T-helper 1 cell treated with Interleukin-12 subunit alpha and Interleukin-12 subunit beta and Interleukin-4 antibody, amounts not matched to agents 30 μg/mL and 1 μg/mL, for 36 hours (primary cell): ENCODE measurements around the gene PLEKHJ1.

ENCODE experiments used
- H3K27ac Mint-ChIP-seq: one replicate; pipeline ENCODE4 v1.8.0; 2021; ENCODE audit warnings: mild to moderate bottlenecking, mixed read lengths
- H3K27me3 Mint-ChIP-seq: one replicate; pipeline ENCODE4 v1.8.0; 2021; ENCODE audit warnings: low read depth, mixed read lengths
- H3K36me3 Mint-ChIP-seq: one replicate; pipeline ENCODE4 v1.8.0; 2021; ENCODE audit warnings: low read depth, mixed read lengths
- H3K4me1 Mint-ChIP-seq: one replicate; pipeline ENCODE4 v1.8.0; 2021; ENCODE audit warnings: low read depth, mixed read lengths
- H3K4me3 Mint-ChIP-seq: one replicate; pipeline ENCODE4 v1.8.0; 2021; ENCODE audit warnings: mild to moderate bottlenecking, moderate library complexity, mixed read lengths
- H3K9me3 Mint-ChIP-seq: one replicate; pipeline ENCODE4 v1.8.0; 2021; ENCODE audit warnings: mixed read lengths

PLEKHJ1 gene

DNA sequence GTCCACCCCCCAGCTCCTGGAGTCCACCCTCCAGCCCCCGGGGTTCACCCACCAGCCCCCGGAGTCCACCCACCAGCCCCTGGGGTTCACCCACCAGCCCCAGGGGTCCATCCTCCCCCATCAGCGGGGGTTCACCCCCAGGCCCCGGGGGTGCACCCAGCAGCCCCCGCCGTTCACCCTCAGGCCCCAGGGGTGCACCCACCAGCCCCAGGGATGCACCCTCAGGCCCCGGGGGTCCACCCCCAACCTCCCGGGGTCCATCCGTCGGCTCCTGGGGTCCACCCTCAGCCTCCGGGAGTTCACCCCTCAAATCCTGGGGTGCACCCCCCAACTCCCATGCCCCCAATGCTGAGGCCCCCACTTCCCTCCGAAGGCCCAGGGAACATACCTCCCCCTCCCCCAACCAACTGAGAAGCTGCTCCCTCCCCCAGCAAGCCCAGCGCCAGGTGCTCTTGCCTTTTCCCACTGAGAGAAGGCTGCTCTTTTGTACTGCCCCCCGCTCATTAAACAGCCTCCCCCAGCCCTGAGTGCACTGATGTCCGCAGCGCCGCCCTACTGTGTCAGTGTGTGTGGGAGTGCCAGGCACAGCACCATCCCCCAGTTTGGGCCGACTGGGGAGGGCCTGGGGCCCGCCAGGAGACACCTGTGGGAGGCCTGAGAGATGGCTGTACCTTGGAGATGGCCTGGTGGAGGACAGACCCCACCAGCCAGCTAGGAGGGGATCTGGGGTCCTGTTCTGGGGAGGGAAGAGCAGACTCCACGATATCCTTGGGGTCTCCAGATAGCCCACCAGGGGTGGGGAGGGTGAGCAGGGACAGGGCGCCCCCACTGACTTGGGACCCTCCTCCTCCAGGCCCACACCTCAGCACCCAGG lies 12.2 kb upstream of the PLEKHJ1 start:
- Mint-ChIP-seq H3K4me3 (no peak overlapping the region), H3K9me3 (no peaks in the 10 kb centered on the region), H3K27ac (no peak overlapping the region), H3K4me1 (peaks cover 2% of the 10 kb centered on the region), H3K27me3 (peaks cover 4% of the 10 kb centered on the region), H3K36me3 (peaks cover 14% of the 10 kb centered on the region)

DNA sequence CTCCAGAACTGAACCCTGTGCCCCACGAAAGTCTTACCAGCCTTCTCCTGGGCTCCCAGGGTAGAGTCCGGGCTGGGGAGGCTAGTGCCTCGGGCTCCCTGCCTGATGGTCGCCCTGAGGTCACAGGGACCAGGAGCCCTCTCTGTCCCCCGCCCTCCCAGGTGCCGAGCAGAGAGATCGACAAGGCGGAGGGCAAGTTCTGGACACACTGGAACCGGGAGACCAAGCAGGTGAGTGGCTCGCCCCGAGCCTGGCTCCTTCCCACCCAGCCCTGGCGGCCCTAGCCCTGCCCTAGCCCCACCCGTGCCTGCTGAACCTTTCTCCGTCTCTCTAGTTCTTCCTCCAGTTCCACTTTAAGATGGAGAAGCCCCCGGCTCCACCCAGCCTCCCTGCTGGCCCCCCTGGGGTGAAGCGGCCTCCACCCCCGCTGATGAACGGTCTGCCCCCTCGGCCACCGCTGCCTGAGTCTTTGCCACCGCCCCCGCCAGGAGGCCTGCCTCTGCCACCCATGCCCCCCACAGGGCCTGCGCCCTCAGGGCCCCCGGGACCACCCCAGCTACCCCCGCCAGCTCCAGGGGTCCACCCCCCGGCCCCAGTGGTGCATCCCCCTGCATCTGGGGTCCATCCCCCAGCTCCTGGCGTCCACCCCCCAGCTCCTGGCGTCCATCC lies 11.4 kb upstream of the PLEKHJ1 start:
- Mint-ChIP-seq H3K27me3 (peaks cover 2% of the 10 kb centered on the region), H3K36me3 (peaks cover 17% of the 10 kb centered on the region), H3K4me1 (peaks cover 6% of the 10 kb centered on the region), H3K9me3 (no peaks in the 10 kb centered on the region), H3K27ac (no peak overlapping the region), H3K4me3 (no peak overlapping the region)

DNA sequence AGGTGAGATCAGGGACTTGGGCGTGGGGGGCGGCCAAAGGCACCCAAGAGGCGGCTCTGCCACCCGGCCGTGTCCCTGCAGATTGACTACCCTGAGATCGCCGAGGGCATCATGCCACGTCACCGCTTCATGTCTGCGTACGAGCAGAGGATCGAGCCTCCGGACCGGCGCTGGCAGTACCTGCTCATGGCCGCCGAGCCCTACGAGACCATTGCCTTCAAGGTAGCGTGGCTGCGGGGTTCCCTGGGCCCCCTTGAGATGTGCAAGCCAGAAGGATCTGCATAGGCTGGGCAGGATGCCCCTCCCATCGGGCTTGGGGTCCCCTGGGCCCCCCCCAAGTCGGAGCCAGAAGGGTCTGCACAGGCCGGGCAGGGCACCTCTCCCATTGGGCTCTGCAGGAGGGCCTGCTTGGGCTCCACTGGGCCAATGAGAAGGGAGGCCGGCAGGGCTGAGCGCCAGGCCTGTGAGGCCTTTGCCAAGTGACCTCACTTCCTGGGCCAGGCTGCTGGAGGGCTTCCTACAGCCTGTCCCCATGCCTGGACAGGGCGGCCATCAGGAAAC lies 10.8 kb upstream of the PLEKHJ1 start:
- no peak overlapping the region for H3K4me3 Mint-ChIP-seq
- no peak overlapping the region for H3K27ac Mint-ChIP-seq
- peaks cover 21% of the 10 kb centered on the region for H3K36me3 Mint-ChIP-seq
- no peaks in the 10 kb centered on the region for H3K27me3 Mint-ChIP-seq
- peaks cover 10% of the 10 kb centered on the region for H3K4me1 Mint-ChIP-seq
- no peaks in the 10 kb centered on the region for H3K9me3 Mint-ChIP-seq

DNA sequence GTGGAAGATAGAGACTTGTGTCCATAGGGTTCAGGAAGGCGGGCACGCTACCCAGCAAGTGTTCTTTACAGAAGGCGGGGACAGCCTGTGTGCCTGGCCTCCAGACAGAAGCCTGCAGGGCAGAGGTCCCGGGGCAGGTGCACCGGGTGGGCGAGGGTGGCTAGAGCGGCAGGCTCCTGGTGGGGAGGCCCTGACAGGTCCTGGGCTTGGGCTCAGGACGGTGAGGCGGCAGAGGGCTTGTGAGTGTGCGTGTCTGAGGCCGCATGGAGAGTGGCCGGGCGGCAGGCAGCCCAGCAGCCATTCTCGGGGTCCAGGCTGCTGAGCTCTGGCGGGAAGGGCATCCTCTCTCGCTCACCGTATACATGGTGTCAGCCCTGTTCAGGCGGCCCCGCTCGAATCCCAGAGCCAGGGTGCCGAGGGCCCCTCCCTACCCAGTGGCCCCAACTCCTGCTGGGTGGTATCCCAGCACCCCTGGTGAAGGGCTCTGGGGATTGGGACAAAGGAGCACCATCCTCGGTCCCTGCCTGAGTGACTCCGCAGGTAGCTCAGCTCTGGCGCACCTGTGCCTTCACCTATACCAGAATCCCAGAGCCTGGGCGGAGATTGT lies 10.0 kb upstream of the PLEKHJ1 start:
- no peaks in the 10 kb centered on the region for H3K27me3 Mint-ChIP-seq
- peaks cover 21% of the 10 kb centered on the region for H3K36me3 Mint-ChIP-seq
- no peak overlapping the region for H3K27ac Mint-ChIP-seq
- H3K4me3 Mint-ChIP-seq: no peak overlapping the region
- H3K9me3 Mint-ChIP-seq: no peaks in the 10 kb centered on the region
- peaks cover 13% of the 10 kb centered on the region for H3K4me1 Mint-ChIP-seq

DNA sequence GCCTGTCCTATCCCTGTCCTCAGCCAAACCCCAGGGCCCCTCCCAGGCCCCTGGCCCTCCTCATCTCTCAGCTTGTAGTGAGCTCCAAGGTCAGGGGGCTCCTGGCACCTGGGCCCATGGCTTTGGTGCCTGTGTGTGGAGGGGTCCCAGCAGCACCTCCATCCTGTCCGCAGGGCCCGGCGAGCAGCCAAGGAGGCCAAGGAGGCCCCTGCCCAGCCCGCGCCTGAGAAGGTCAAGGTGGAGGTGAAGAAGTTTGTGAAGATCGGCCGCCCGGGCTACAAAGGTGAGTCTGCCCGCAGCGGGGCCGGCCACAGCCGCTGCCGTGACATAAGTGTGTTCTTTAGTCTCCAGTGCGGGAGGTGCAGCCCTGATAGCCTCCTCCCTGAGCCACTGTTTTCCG lies 9.1 kb upstream of the PLEKHJ1 start:
- no peak overlapping the region for H3K27ac Mint-ChIP-seq
- no peaks in the 10 kb centered on the region for H3K9me3 Mint-ChIP-seq
- peaks cover 23% of the 10 kb centered on the region for H3K36me3 Mint-ChIP-seq
- H3K27me3 Mint-ChIP-seq: no peaks in the 10 kb centered on the region
- peaks cover 22% of the 10 kb centered on the region for H3K4me1 Mint-ChIP-seq
- H3K4me3 Mint-ChIP-seq: no peak overlapping the region

DNA sequence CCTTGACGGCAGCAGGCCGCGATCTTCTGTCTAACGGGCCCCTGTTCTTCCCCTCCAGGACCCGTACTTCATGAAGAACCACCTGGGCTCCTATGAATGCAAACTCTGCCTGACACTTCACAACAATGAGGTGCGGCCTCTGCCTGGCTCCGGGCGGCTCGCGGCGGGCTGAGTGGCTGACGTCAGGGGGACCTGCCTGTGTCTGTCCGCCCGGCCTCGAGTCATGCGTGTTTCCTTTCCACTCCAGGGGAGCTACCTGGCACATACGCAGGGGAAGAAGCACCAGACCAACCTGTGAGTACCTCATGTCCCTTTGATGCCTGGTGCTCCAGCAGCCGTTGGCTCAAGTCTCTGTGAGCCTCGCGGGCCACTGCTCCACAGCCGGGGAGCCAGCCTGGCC lies 8.4 kb upstream of the PLEKHJ1 start:
- Mint-ChIP-seq H3K36me3 (peaks cover 27% of the 10 kb centered on the region), H3K27me3 (no peaks in the 10 kb centered on the region), H3K4me1 (peaks cover 25% of the 10 kb centered on the region), H3K9me3 (no peaks in the 10 kb centered on the region), H3K27ac (no peak overlapping the region), H3K4me3 (no peak overlapping the region)

DNA sequence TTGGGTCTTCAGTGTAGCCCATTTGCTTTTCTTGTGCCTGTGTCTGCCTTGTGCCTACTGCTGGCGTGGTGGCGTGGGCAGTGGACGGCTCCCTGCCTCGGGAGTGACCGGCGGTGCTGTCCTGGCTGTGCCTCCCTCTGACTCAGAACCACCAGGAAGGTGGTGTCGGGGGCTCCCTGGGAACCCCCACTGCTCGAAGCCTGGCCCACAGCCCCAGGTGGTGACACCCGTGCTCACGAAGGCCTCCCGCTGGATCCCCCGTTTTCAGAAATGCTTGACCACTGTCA lies 7.9 kb upstream of the PLEKHJ1 start:
- no peaks in the 10 kb centered on the region for H3K9me3 Mint-ChIP-seq
- H3K4me3 Mint-ChIP-seq: no peak overlapping the region
- H3K27ac Mint-ChIP-seq: no peak overlapping the region
- no peaks in the 10 kb centered on the region for H3K27me3 Mint-ChIP-seq
- peaks cover 26% of the 10 kb centered on the region for H3K4me1 Mint-ChIP-seq
- H3K36me3 Mint-ChIP-seq: peaks cover 29% of the 10 kb centered on the region

DNA sequence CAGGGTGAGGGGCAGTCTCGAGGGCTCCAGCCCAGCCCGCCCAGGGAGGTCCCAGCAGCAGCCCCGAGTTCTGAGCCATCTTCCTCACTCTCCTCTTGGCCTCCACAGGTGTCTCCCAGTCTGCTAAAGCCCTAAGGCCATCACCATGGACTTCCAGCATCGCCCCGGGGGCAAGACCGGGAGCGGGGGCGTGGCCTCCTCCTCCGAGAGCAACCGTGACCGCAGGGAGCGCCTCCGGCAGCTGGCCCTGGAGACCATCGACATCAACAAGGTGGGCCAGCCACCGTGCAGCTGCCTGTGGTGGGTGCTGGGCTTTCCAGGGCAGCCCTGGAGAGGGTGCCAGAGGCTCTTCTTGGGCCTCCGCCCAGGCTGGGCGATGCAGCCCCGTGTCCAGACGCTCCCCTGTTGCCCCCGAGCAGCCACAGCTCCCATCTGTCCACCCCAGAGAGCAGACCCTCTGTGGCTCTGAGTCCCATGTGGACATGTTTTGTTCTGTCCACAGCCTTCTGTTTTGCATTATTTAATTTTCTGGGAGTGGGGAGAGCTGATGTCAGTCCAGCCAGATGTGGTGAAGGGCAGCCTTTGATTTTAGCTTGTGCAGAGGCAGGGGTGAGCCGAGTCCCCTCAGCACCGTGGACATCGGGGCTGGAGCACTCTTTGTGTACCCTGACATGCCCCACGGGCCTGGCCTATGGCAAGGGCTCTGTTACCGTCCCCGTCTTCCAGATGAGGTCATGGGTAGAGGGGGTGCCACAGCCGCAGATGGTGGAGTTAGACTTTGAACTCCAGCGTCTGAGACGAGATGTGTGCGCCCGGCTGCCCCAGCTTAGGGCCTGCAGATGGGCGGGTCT lies 7.4 kb upstream of the PLEKHJ1 start:
- Mint-ChIP-seq H3K4me1 (peaks cover 30% of the 10 kb centered on the region), H3K27me3 (no peaks in the 10 kb centered on the region), H3K36me3 (peaks cover 29% of the 10 kb centered on the region), H3K27ac (no peak overlapping the region), H3K4me3 (no peak overlapping the region), H3K9me3 (no peaks in the 10 kb centered on the region)

DNA sequence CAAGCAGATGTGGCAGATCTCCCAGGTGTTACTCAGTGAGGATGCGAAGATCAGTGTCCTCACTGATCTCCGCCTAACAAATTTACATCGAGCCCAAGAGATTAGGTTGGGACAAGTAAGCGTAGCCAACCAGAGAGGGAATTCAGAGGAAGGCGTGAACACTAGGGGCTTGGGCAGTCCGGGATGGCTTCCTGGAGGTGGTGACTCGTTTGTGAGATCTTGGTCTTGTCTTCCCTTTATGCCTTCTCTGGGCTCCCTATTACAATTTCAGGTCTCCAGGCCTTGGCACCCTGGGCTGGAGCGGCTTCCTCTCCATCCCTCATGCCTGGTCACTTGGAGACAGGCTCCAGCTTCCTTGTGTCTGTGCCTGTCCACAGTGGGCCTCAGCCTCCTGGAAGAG lies 6.7 kb upstream of the PLEKHJ1 start:
- Mint-ChIP-seq H3K4me1 (peaks cover 37% of the 10 kb centered on the region), H3K27me3 (no peaks in the 10 kb centered on the region), H3K9me3 (no peaks in the 10 kb centered on the region), H3K4me3 (no peak overlapping the region), H3K27ac (no peak overlapping the region), H3K36me3 (peaks cover 34% of the 10 kb centered on the region)

DNA sequence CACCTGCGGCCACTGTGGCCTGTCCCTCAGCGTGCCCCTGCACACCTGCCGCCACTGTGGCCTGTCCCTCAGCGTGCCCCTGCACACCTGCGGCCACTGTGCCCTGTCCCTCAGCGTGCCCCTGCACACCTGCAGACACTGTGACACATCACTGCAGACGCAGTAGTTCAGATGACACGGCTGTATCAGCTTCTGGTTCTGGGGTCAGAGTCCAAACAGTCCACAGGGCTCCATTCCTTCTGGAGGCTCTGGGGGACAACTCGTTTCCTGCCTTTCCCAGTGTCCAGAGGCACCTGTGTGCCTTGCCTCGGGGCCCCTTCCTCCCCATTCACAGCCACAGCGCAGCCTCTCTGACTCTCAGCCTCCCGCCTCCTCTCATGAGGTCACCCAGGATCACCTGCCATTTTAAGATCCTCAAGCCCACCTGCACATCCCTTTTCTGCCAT lies 6.0 kb upstream of the PLEKHJ1 start:
- Mint-ChIP-seq H3K27ac (no peak overlapping the region), H3K36me3 (peaks cover 37% of the 10 kb centered on the region), H3K4me3 (peak overlapping the region; percentile 44), H3K4me1 (peaks cover 42% of the 10 kb centered on the region), H3K9me3 (no peaks in the 10 kb centered on the region), H3K27me3 (no peaks in the 10 kb centered on the region)

DNA sequence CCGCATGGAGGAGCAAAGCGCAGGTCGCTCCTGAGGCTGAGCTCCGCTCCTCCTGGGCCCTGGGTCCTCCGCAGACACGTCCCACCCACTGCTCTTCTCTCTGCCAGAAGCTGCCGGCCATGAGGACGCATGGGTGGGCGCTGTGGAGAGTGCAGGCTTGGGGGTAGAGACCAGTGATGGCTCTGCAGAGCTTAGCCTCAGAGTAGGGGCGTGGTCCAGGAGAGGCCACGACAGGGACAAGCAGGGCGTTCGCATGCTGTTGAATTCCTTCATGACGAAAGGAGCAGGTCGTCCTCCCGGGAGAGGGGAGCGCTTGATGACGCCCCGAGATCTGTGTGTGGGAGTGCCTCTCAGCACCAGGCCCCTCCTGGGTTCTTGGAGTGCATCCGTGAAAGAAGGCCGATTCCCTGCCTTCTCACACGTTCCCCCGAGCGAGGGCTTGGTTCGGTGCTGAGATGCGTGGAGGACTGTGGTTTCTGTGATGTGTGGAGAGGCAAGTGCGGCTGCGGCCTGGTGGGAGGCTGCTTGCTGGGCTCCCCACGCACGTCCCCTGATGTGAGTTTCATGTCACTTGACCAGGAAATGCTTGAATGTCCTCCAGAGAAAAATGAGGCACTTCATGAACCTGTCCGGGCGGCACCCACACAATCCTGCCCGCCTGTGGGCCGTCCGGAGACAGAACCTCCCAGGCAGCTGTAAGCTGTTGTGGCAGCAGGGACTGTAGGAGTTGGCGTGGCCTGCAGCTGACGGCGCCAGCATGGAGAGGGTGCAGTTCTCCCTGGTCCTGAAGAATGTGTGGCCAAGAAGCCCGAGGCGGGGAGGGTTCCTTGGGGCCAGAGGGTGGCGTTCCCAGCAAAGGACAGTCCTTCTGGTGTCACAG lies 5.0 kb upstream of the PLEKHJ1 start:
- H3K36me3 Mint-ChIP-seq: peaks cover 38% of the 10 kb centered on the region
- H3K27me3 Mint-ChIP-seq: no peaks in the 10 kb centered on the region
- no peak overlapping the region for H3K27ac Mint-ChIP-seq
- peaks cover 46% of the 10 kb centered on the region for H3K4me1 Mint-ChIP-seq
- H3K4me3 Mint-ChIP-seq: peak overlapping the region; percentile 98
- H3K9me3 Mint-ChIP-seq: no peaks in the 10 kb centered on the region

DNA sequence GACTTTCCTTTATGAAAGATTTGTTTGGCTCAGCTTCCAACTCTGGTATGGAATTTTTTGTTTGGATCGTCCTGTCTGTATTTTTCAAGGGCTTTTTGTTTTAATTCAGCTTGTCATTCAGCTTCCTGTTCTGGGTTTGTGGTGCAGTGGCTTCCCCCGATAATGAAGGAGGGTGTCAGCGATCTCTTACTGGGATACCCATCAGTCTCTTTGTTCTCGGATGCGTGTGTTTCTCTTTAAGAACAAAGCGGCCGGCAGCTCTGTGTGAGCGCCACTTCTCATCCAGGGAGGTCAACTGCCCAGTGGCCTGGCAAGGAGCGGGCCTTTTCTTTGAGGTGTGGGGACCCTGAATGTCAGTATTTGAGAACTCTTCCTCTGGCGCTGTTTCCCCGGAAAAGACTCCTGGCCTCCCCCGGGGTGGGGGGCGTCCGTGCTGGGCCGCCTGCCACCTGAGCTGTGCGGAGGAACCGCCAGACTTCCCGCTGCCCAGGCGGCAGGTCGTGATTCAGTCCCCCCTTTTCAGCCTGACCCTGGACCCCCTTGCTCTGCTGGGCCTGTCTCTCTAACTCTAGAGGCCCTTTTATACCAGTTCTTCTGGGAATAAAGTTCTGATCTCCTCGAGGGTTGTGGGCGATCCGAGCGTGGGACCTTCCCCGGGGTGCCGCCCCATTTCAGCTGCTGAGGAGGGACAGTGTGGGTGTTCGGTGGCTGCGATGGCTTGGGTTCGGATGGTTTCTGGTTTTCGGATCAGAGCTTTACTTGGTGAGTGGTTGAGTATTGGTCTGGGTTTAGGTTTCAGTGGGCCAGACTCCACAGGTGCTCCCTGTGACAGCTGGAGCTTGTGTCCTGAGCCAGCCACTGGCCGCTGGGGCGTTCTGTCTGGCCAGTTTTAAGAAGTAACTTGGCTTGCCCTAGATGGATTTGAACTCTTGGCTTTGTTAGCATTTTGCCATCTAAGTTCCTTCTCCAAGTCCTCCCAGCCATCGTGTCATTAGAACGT lies 3.9 kb upstream of the PLEKHJ1 start:
- H3K27ac Mint-ChIP-seq: peak overlapping the region; percentile 82
- peak overlapping the region; percentile 98 for H3K4me3 Mint-ChIP-seq
- H3K9me3 Mint-ChIP-seq: no peaks in the 10 kb centered on the region
- peaks cover 38% of the 10 kb centered on the region for H3K36me3 Mint-ChIP-seq
- H3K27me3 Mint-ChIP-seq: no peaks in the 10 kb centered on the region
- H3K4me1 Mint-ChIP-seq: peaks cover 48% of the 10 kb centered on the region
